CD4-positive, alpha-beta T cell treated with Interleukin-17A for 1 hour (primary cell): ENCODE results near the gene SYNE3.

Experiments used
- DNase-seq: peaks from one replicate; pipeline ENCODE4 v3.0.0-alpha.2; 2020

Gene SYNE3

GRCh38 chr14:95538801-95539509, 22.5 kb upstream of the SYNE3 start:
- no peak for DNase-seq

GRCh38 chr14:95537298-95538089, 21.0 kb upstream of the SYNE3 start:
- no peak for DNase-seq

- DNase-seq = no peak
Observed at GRCh38 chr14:95536671-95537070, 20.2 kb upstream of the SYNE3 start.

- DNase-seq = no peak
Observed at GRCh38 chr14:95536036-95536593, 19.7 kb upstream of the SYNE3 start.

GRCh38 chr14:95535226-95536021, 19.0 kb upstream of the SYNE3 start:
- no peak for DNase-seq

GRCh38 chr14:95534299-95535225, 18.1 kb upstream of the SYNE3 start, which contains the start of gene GLRX5:
Gene GLRX5, plus strand, starts transcription at chr14:95535050. Its CDS starts 40 bp downstream, at chr14:95535090.
- DNase-seq = peak; percentile 100

GRCh38 chr14:95533822-95534221, 17.4 kb upstream of the SYNE3 start:
- no peak for DNase-seq

GRCh38 chr14:95533391-95533821, 17.0 kb upstream of the SYNE3 start:
- DNase-seq = peak; percentile 19

- no peak for DNase-seq
Observed at GRCh38 chr14:95531969-95532368, 15.5 kb upstream of the SYNE3 start.

GRCh38 chr14:95531473-95531872, 15.0 kb upstream of the SYNE3 start:
- no peak for DNase-seq

- DNase-seq = no peak
Observed at GRCh38 chr14:95530473-95531276, 14.2 kb upstream of the SYNE3 start.

GRCh38 chr14:95529216-95529615, 12.8 kb upstream of the SYNE3 start:
- no peak for DNase-seq

- peak; percentile 70 for DNase-seq
Observed at GRCh38 chr14:95527387-95528002, 11.0 kb upstream of the SYNE3 start.

GRCh38 chr14:95526483-95527386, 10.3 kb upstream of the SYNE3 start:
- DNase-seq = no peak

- no peak for DNase-seq
Observed at GRCh38 chr14:95525999-95526398, 9.5 kb upstream of the SYNE3 start.

- no peak for DNase-seq
Observed at GRCh38 chr14:95524706-95525512, 8.5 kb upstream of the SYNE3 start.

- peak; percentile 66 for DNase-seq
Observed at GRCh38 chr14:95523815-95524448, 7.5 kb upstream of the SYNE3 start.
